ENCODE data around the gene VTN. TPM values are rescaled to one million over a fixed set of nuclear protein-coding genes. Genes with fewer than 3 reads are reported as not detected.

VTN gene
- polyA plus RNA-seq, 1 donor from 2014 or later = 1.5 TPM

DNA sequence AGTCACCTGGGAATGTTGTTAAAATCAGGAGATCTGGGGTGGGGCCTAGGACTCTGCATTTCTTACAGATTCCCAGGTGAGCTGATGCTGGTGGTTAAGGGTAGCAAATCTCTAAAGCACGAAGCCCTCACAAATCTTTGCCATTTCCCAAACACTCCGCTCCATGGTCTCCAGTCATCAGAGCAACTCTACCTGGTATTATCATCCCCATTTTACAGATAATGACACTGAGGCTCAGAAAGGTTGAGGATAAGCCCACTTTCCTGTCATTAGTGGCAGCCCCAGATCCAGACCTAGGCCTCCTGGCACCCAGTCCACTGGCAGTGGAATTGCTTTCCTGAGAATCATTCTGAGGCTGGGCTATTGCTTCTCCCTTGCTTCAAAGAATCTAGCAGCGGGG, 27.2 kb upstream of the VTN start:
- Histone ChIP-seq H3K9me3 (ENCODE audit: low read length) (no peaks in the 10 kb centered on the region), H3K27ac (ENCODE audit: low read length) (no peak overlapping the region), H3K27me3 (ENCODE audit: insufficient read depth, low read depth, low read length) (no peaks in the 10 kb centered on the region), H4K20me1 (ENCODE audit: insufficient read depth) (no peaks in the 10 kb centered on the region), H3K36me3 (ENCODE audit: insufficient read depth, low read length) (peaks cover 5% of the 10 kb centered on the region), H3K4me3 (ENCODE audit: low read length) (no peak overlapping the region), H3K4me2 (ENCODE audit: low read length) (no peak overlapping the region), H3K9me2 (ENCODE audit: insufficient read depth, low read length) (no peaks in the 10 kb centered on the region), H3K79me2 (replicated peaks; ENCODE audit: insufficient read depth, low read length) (no peaks in the 10 kb centered on the region), H3K9ac (ENCODE audit: low read length) (no peak overlapping the region), H2AFZ (ENCODE audit: low read depth, low read length) (no peak overlapping the region), H3F3A (ENCODE audit: insufficient read depth, low read length, poor library complexity, severe bottlenecking) (no peaks in the 10 kb centered on the region)
- TF ChIP-seq RAD21 (conservative IDR thresholded peaks at IDR 0.05) = no peak
- no peak for TF ChIP-seq REST (IDR thresholded peaks at IDR 0.05; ENCODE audit: borderline replicate concordance)
- no peak for TF ChIP-seq TAF1 (IDR thresholded peaks at IDR 0.05; ENCODE audit: low read depth)
- no peak for TF ChIP-seq EZH2 (IDR thresholded peaks at IDR 0.05; ENCODE audit: borderline replicate concordance, insufficient read depth, low read length, poor library complexity, severe bottlenecking)
- TF ChIP-seq POLR2AphosphoS5 (IDR thresholded peaks at IDR 0.05) = no peak
- TF ChIP-seq CTCF (IDR thresholded peaks at IDR 0.05; ENCODE audit: poor library complexity, severe bottlenecking) = no peak
- no peak for TF ChIP-seq MXI1 (conservative IDR thresholded peaks at IDR 0.05; ENCODE audit: poor library complexity, severe bottlenecking)
- no peak for TF ChIP-seq EP300 (conservative IDR thresholded peaks at IDR 0.05; ENCODE audit: poor library complexity, severe bottlenecking)
- no peak for TF ChIP-seq SMC3 (conservative IDR thresholded peaks at IDR 0.05; ENCODE audit: poor library complexity)

DNA sequence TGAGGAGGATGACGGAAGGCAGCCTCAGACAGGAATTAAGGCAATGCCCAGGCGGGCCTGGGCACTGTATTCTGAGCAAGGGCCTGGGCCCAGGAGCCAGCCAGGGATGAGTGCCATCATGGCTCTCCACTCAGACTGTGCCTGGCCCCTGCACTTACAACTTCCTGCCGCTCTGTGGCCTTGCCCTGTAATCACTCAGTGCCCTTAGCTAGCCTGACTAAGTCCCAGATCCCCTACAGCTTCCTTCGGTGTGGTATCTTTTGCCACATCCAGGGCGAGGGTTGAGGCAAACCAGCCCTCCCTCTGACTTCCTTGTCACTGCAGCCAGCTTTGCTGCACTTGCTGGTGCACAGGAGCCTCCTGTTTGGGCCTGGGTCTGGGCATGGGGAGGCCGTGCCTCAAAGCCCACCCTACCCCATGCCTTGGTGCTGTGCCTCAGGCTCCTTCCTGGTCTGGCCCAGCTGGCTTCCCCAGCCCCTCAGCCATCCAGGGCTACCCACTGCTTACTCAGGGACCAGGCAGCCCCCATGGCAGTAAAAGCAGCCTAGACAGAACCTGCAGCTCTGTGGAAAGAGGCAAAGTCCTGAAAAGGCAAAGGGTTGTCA, 26.6 kb upstream of the VTN start:
- H3K27ac ChIP-seq (ENCODE audit: low read length) = no peak overlapping the region
- no peak overlapping the region for H3K4me2 ChIP-seq (ENCODE audit: low read length)
- peaks cover 5% of the 10 kb centered on the region for H3K36me3 ChIP-seq (ENCODE audit: insufficient read depth, low read length)
- H3K9me3 ChIP-seq (ENCODE audit: low read length) = no peaks in the 10 kb centered on the region
- no peaks in the 10 kb centered on the region for H3K9me2 ChIP-seq (ENCODE audit: insufficient read depth, low read length)
- no peaks in the 10 kb centered on the region for H3K79me2 ChIP-seq (replicated peaks; ENCODE audit: insufficient read depth, low read length)
- no peak overlapping the region for H3K9ac ChIP-seq (ENCODE audit: low read length)
- H3F3A ChIP-seq (ENCODE audit: insufficient read depth, low read length, poor library complexity, severe bottlenecking) = no peaks in the 10 kb centered on the region
- TF ChIP-seq CTCF (IDR thresholded peaks at IDR 0.05; ENCODE audit: poor library complexity, severe bottlenecking) (no peak), REST (IDR thresholded peaks at IDR 0.05; ENCODE audit: borderline replicate concordance) (no peak), SMC3 (conservative IDR thresholded peaks at IDR 0.05; ENCODE audit: poor library complexity) (no peak), MXI1 (conservative IDR thresholded peaks at IDR 0.05; ENCODE audit: poor library complexity, severe bottlenecking) (no peak), EZH2 (IDR thresholded peaks at IDR 0.05; ENCODE audit: borderline replicate concordance, insufficient read depth, low read length, poor library complexity, severe bottlenecking) (no peak), RAD21 (conservative IDR thresholded peaks at IDR 0.05) (no peak), TAF1 (IDR thresholded peaks at IDR 0.05; ENCODE audit: low read depth) (no peak), EP300 (conservative IDR thresholded peaks at IDR 0.05; ENCODE audit: poor library complexity, severe bottlenecking) (no peak), POLR2AphosphoS5 (IDR thresholded peaks at IDR 0.05) (no peak)
- H3K4me3 ChIP-seq (ENCODE audit: low read length) = no peak overlapping the region
- H2AFZ ChIP-seq (ENCODE audit: low read depth, low read length) = no peak overlapping the region
- no peaks in the 10 kb centered on the region for H3K27me3 ChIP-seq (ENCODE audit: insufficient read depth, low read depth, low read length)
- no peaks in the 10 kb centered on the region for H4K20me1 ChIP-seq (ENCODE audit: insufficient read depth)
